ENCODE measurements around the gene PRR23E.

The PRR23E gene

GRCh38 chr3:127209840-127210653 is 17.1 kb downstream of the PRR23E start:
- Histone ChIP-seq H3K9me3 (no peaks in the 10 kb centered on the region), H3K36me3 (no peaks in the 10 kb centered on the region), H3K27ac (no peak overlapping the region), H3K4me3 (ENCODE audit: low read depth in 1 of 2, low read length in 1 of 2) (no peak overlapping the region), H3K4me1 (ENCODE audit: control insufficient read depth in 1 of 2, insufficient read depth in 1 of 2, low read depth in 1 of 2, low read length in 1 of 2) (peaks cover 0 to 1% of the 10 kb centered on the region in 2 experiments), H3K27me3 (no peaks in the 10 kb centered on the region)
- TF ChIP-seq CTCF (IDR thresholded peaks at IDR 0.05): no peak

GRCh38 chr3:127210654-127210943 is 17.7 kb downstream of the PRR23E start:
- Histone ChIP-seq H3K4me3 (ENCODE audit: low read depth in 1 of 2, low read length in 1 of 2) (no peak overlapping the region), H3K9me3 (no peaks in the 10 kb centered on the region), H3K36me3 (no peaks in the 10 kb centered on the region), H3K27me3 (no peaks in the 10 kb centered on the region), H3K4me1 (ENCODE audit: control insufficient read depth in 1 of 2, insufficient read depth in 1 of 2, low read depth in 1 of 2, low read length in 1 of 2) (peaks cover 0 to 7% of the 10 kb centered on the region in 2 experiments), H3K27ac (no peak overlapping the region)
- TF ChIP-seq CTCF (IDR thresholded peaks at IDR 0.05): no peak

- Histone ChIP-seq H3K36me3 (no peaks in the 10 kb centered on the region), H3K27me3 (no peaks in the 10 kb centered on the region), H3K4me1 (ENCODE audit: control insufficient read depth in 1 of 2, insufficient read depth in 1 of 2, low read depth in 1 of 2, low read length in 1 of 2) (peaks cover 0 to 15% of the 10 kb centered on the region in 2 experiments), H3K4me3 (ENCODE audit: low read depth in 1 of 2, low read length in 1 of 2) (no peak overlapping the region), H3K9me3 (no peaks in the 10 kb centered on the region), H3K27ac (no peak overlapping the region)
- TF ChIP-seq CTCF (IDR thresholded peaks at IDR 0.05): no peak
These were observed 18.5 kb downstream of the PRR23E start for GRCh38 chr3:127211118-127212060.

GRCh38 chr3:127212231-127212630 is 19.3 kb downstream of the PRR23E start:
- H3K4me3 ChIP-seq (ENCODE audit: low read depth in 1 of 2, low read length in 1 of 2): no peak overlapping the region
- H3K36me3 ChIP-seq: no peaks in the 10 kb centered on the region
- no peak for TF ChIP-seq CTCF (IDR thresholded peaks at IDR 0.05)
- H3K4me1 ChIP-seq (ENCODE audit: control insufficient read depth in 1 of 2, insufficient read depth in 1 of 2, low read depth in 1 of 2, low read length in 1 of 2): peaks cover 0 to 17% of the 10 kb centered on the region in 2 experiments
- no peak overlapping the region for H3K27ac ChIP-seq
- no peaks in the 10 kb centered on the region for H3K9me3 ChIP-seq
- no peaks in the 10 kb centered on the region for H3K27me3 ChIP-seq

- Histone ChIP-seq H3K4me3 (ENCODE audit: low read depth in 1 of 2, low read length in 1 of 2) (no peak overlapping the region), H3K4me1 (ENCODE audit: control insufficient read depth in 1 of 2, insufficient read depth in 1 of 2, low read depth in 1 of 2, low read length in 1 of 2) (peaks cover 0 to 17% of the 10 kb centered on the region in 2 experiments), H3K36me3 (no peaks in the 10 kb centered on the region), H3K9me3 (no peaks in the 10 kb centered on the region), H3K27me3 (no peaks in the 10 kb centered on the region), H3K27ac (no peak overlapping the region)
- TF ChIP-seq CTCF (IDR thresholded peaks at IDR 0.05): no peak
These were observed 19.8 kb downstream of the PRR23E start for GRCh38 chr3:127212711-127213110.

Measured in neutrophil (primary cell).